GM12874 (cell line): ENCODE data around the gene TMEM204.

ENCODE experiments used
- CTCF ChIP-seq: IDR thresholded peaks from 2 replicates; pipeline ENCODE4 v1.5.1; 2011; ENCODE audit warnings: low read depth, mild to moderate bottlenecking, control low read depth, low read length, moderate library complexity; ENCODE audit not compliant: insufficient read depth

Gene TMEM204

GRCh38 chr16:1495211-1495888 is 38.1 kb upstream of the TMEM204 start:
- no peak for TF ChIP-seq CTCF

- TF ChIP-seq CTCF: no peak
Observed at GRCh38 chr16:1495889-1496262, 37.6 kb upstream of the TMEM204 start.

- TF ChIP-seq CTCF: no peak
Observed at GRCh38 chr16:1496464-1496863, 37.0 kb upstream of the TMEM204 start.

- TF ChIP-seq CTCF: no peak
Observed at GRCh38 chr16:1497014-1497598, 36.4 kb upstream of the TMEM204 start.

- no peak for TF ChIP-seq CTCF
Observed at GRCh38 chr16:1498899-1499676, 34.4 kb upstream of the TMEM204 start.

GRCh38 chr16:1499756-1500464 is 33.6 kb upstream of the TMEM204 start:
- no peak for TF ChIP-seq CTCF
